ENCODE measurements around the gene DNAAF2. TPM values are rescaled to one million over a fixed set of nuclear protein-coding genes. Genes with fewer than 3 reads are reported as not detected.

The DNAAF2 gene, protein sequence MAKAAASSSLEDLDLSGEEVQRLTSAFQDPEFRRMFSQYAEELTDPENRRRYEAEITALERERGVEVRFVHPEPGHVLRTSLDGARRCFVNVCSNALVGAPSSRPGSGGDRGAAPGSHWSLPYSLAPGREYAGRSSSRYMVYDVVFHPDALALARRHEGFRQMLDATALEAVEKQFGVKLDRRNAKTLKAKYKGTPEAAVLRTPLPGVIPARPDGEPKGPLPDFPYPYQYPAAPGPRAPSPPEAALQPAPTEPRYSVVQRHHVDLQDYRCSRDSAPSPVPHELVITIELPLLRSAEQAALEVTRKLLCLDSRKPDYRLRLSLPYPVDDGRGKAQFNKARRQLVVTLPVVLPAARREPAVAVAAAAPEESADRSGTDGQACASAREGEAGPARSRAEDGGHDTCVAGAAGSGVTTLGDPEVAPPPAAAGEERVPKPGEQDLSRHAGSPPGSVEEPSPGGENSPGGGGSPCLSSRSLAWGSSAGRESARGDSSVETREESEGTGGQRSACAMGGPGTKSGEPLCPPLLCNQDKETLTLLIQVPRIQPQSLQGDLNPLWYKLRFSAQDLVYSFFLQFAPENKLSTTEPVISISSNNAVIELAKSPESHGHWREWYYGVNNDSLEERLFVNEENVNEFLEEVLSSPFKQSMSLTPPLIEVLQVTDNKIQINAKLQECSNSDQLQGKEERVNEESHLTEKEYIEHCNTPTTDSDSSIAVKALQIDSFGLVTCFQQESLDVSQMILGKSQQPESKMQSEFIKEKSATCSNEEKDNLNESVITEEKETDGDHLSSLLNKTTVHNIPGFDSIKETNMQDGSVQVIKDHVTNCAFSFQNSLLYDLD
- total RNA-seq, result 10 to 100 TPM in 3 of 4 donors, 1 to 10 TPM in 1; 9.6 to 21.7 (median 19.4) TPM

DNA sequence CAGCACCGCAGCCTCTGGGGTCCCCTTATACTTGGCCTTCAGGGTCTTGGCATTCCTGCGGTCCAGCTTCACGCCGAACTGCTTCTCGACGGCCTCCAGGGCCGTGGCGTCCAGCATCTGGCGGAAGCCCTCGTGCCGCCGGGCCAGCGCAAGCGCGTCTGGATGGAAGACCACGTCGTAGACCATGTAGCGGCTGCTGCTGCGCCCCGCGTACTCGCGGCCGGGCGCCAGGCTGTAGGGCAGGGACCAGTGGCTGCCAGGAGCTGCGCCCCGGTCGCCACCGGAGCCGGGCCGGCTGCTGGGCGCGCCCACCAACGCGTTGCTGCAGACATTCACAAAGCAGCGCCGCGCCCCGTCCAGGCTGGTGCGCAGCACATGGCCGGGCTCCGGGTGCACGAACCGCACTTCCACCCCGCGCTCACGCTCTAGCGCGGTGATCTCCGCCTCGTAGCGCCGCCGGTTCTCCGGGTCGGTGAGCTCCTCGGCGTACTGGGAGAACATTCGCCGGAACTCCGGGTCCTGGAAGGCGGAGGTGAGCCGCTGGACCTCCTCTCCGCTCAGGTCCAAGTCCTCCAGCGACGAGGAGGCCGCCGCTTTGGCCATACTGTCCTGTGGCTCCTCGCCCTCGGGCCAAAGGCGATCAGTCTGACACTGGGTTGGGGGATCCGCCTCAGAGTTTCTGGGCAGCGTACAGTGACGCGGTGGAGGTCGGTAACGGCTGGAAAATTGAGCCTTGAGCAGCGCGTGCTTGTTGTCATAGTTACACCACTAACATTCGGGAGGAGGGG, at the start of gene DNAAF2:
Gene DNAAF2, minus strand, starts transcription at position 698 of the 788 bp plus-strand sequence. Its CDS starts 95 bp downstream, at position 603.
- TF ChIP-seq POLR2AphosphoS5 (IDR thresholded peaks at IDR 0.05) (no peak), CTCF (IDR thresholded peaks at IDR 0.05) (no peak), POLR2A (IDR thresholded peaks at IDR 0.05) (no peak), EP300 (IDR thresholded peaks at IDR 0.05; ENCODE audit: low read depth) (no peak)
- 0% methylated on average over 54 of the region's 80 CpGs; no CpG with 5 or more reads in 1 of the 2 donors for WGBS, 2 donors (ENCODE audit: low coverage in 1 of 2)

DNA sequence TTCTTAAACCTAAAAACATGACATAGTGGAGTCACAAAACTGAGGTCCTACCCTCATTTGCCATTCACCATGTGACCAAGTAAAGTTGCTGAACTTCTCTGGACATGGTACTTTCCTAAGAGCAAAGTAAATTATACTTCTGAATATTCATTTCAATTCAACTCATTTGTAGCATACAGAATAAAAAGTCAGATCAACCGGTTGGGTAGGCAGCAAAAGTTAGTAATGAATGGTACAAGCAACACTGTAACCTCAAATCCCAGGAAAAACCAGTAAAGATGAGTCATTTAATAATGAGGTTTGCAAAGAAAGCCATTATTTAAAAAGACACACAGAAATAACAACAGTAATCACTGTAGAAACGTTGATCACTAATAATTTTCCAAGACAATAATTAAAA, 44.2 kb upstream of the DNAAF2 start:
- in situ Hi-C loops (cut with MboI; ENCODE audit: low pct_ligation_motif_present in 1 of 4, low pct_unique_long_range_greater_than_20kb in 1 of 4, low sequenced_read_pairs in 3 of 4), result no loop called here
- TF ChIP-seq CTCF (IDR thresholded peaks at IDR 0.05) (no peak), POLR2AphosphoS5 (IDR thresholded peaks at IDR 0.05) (no peak), POLR2A (IDR thresholded peaks at IDR 0.05) (no peak), EP300 (IDR thresholded peaks at IDR 0.05; ENCODE audit: low read depth) (no peak)
- Histone ChIP-seq H3K4me3 (no peak overlapping the region), H3K36me3 (no peaks in the 10 kb centered on the region), H3K9me3 (no peaks in the 10 kb centered on the region), H3K4me1 (no peaks in the 10 kb centered on the region), H3K27me3 (no peaks in the 10 kb centered on the region), H3K27ac (no peak overlapping the region)
- DNase-seq, result no peak
- 68 to 74% methylated on average over 2 of the region's 2 CpGs for WGBS, 2 donors (ENCODE audit: low coverage in 1 of 2)
- intact Hi-C loops (cut with DNase I; ENCODE audit: low total_unique reads), result no loop called here

More for the DNA sequence above, at the start of gene DNAAF2:
- Histone ChIP-seq H3K27ac (peak within 1 kb of the TSS; percentile 94 to 99 (median 96)), H3K4me1 (peaks cover 17 to 44% (median 29%) of the 10 kb centered on the region in 4 donors), H3K9me3 (no peaks in the 10 kb centered on the region), H3K36me3 (no peaks in the 10 kb centered on the region), H3K4me3 (peak within 1 kb of the TSS; percentile 65 to 90 (median 76)), H3K27me3 (no peaks in the 10 kb centered on the region)
- peak; percentile 69 for DNase-seq
- in situ Hi-C loops (cut with MboI; ENCODE audit: low pct_ligation_motif_present in 1 of 4, low pct_unique_long_range_greater_than_20kb in 1 of 4, low sequenced_read_pairs in 3 of 4) (loop anchor here (10.0 to 25.0 kb wide), 5 partner anchors 128 to 478 kb away; partner anchors contain the start of genes KLHDC2 (in 3 of the 4), NEMF (in 1 of the 4) and VCPKMT (in 1 of the 4)), intact Hi-C loops (cut with DNase I; ENCODE audit: low total_unique reads) (no loop called here)

DNA sequence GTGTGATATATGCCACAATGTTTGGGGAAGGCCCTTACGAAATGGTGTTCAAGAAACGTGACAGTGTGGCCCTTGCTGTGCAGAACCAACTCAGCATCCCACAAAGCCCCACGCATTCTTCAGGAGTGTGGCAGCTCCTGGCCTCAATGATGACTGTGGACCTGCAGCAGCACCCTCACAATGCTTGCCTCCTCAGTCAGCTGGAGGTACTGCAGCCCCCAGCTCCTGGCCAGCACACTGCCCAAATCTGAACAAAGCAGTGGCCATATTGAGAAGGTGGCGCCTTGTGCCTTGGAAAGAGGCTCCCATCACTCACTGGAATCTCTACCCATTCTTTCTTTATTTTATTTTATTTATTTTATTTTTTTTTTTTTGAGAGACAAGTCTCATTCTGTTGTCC, 42.6 kb upstream of the DNAAF2 start:
- H3K27ac ChIP-seq, result no peak overlapping the region
- in situ Hi-C loops (cut with MboI; ENCODE audit: low pct_ligation_motif_present in 1 of 4, low pct_unique_long_range_greater_than_20kb in 1 of 4, low sequenced_read_pairs in 3 of 4), result no loop called here
- no peak overlapping the region for H3K4me3 ChIP-seq
- intact Hi-C loops (cut with DNase I; ENCODE audit: low total_unique reads), result no loop called here
- no peak for DNase-seq
- WGBS, 2 donors (ENCODE audit: low coverage in 1 of 2), result 96 to 100% methylated on average over 1 to 4 of the region's 4 CpGs
- H3K36me3 ChIP-seq, result no peaks in the 10 kb centered on the region
- H3K27me3 ChIP-seq, result no peaks in the 10 kb centered on the region
- no peak for TF ChIP-seq POLR2AphosphoS5 (IDR thresholded peaks at IDR 0.05)
- no peak for TF ChIP-seq EP300 (IDR thresholded peaks at IDR 0.05; ENCODE audit: low read depth)
- TF ChIP-seq CTCF (IDR thresholded peaks at IDR 0.05), result no peak
- no peak for TF ChIP-seq POLR2A (IDR thresholded peaks at IDR 0.05)
- no peaks in the 10 kb centered on the region for H3K9me3 ChIP-seq
- no peaks in the 10 kb centered on the region for H3K4me1 ChIP-seq

All from transverse colon (tissue), 4 donors.